Thoracic aorta endothelial cell (primary cell): Measurements from ENCODE around the gene FCF1. TPM values are rescaled to one million over a fixed set of nuclear protein-coding genes. Genes with fewer than 3 reads are reported as not detected.

Experiments used
- small RNA-seq: library from RNA; depleted of rRNA; stranded (forward); fragments of <200 nt; gene quantifications from one replicate; pipeline ENCODE3, GENCODE V24; 2012
- total RNA-seq: library from RNA; depleted of rRNA; stranded (reverse); fragments of >200 nt; gene quantifications from 2 replicates; pipeline ENCODE4 v1.2.3, GENCODE V29; 2012

Gene FCF1, protein sequence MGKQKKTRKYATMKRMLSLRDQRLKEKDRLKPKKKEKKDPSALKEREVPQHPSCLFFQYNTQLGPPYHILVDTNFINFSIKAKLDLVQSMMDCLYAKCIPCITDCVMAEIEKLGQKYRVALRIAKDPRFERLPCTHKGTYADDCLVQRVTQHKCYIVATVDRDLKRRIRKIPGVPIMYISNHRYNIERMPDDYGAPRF
- total RNA-seq = 69.8 and 72.6 TPM in 2 replicates

GRCh38 chr14:74712499-74713394 lies at the start of gene FCF1, which contains the start of gene AREL1:
Gene FCF1 (plus strand): TSS chr14:74713144. CDS start chr14:74713198, 54 bp downstream.
Gene AREL1 (minus strand): TSS chr14:74713080. CDS start chr14:74685615, 27,465 bp downstream.

GRCh38 chr14:74762917-74763802 lies 50.2 kb downstream of the FCF1 start, which contains the start of gene YLPM1:
Gene YLPM1 (plus strand): TSS chr14:74763316. CDS start chr14:74763490, 174 bp downstream.

Small RNA genes within 50 kb of the gene (small RNA-seq; reads per million reads assigned to genes)
- not detected for gene RF00409

Other genes starting within 250 kb of the FCF1 start
- 123 and 139 TPM in 2 replicates for gene NPC2, start 219.8 kb upstream of the FCF1 start, total RNA-seq
- gene ISCA2, start 219.4 kb upstream of the FCF1 start, total RNA-seq = 17.7 and 18.7 TPM in 2 replicates
- gene LTBP2, start 100.9 kb upstream of the FCF1 start, total RNA-seq = 165 and 256 TPM in 2 replicates
- gene AREL1, start 64 bp upstream of the FCF1 start, total RNA-seq = 44.9 and 48.0 TPM in 2 replicates
- 65.0 and 70.2 TPM in 2 replicates for gene YLPM1, start 50.2 kb downstream of the FCF1 start, total RNA-seq
- gene PROX2, start 163.0 kb downstream of the FCF1 start, total RNA-seq = not detected in 2 replicates
- gene DLST, start 168.8 kb downstream of the FCF1 start, total RNA-seq = 87.0 and 100 TPM in 2 replicates
- 9.8 and 12.5 TPM in 2 replicates for gene RPS6KL1, start 210.1 kb downstream of the FCF1 start, total RNA-seq
- 296 and 384 TPM in 2 replicates for gene PGF, start 242.5 kb downstream of the FCF1 start, total RNA-seq